HG03139 (cell line): ENCODE data around the gene HOXA10.

Source experiments
- ATAC-seq: cut with Tn5 transposase; IDR thresholded peaks from one replicate; pipeline ENCODE4 v1.9.1; 2021; ENCODE audit not compliant: unreplicated experiment

The HOXA10 gene

DNA sequence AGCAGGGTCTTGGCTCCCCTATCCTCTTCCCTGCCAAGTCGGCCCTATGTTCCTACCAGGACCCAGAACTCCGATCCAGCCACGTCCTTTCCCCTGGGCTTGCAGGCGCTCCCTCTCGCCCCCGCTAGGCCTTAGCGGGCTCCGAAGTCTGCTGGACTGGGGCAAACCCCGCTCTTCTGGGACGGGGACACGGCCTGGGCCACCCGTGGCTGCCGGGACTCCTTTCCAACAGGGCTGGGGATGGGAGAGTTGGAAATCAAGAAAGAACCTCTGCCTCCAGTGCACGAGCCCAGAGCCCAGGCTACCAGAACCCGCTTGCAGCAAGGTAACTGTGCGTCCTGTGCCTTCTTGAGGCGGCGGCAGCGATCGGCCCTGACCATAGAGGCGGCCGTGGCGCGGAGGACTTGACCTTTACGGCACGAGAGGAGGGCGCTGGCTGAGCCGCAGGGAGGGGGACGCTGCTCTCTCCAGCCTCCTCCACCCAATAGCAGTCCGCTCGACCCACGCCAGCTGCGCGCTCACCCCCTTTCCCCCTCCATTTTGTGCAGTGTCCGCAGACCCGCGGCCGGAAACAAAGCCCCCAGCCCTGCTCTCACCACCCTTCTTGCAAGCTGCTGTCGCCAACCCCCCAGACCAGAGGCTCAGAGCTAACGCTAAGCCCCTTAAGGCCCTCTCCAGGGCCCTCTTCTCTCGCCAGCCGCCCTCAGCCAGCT lies 17.9 kb upstream of the HOXA10 start:
- no peak for ATAC-seq

GRCh38 chr7:27191161-27191731 lies 17.1 kb upstream of the HOXA10 start:
- ATAC-seq: no peak

- no peak for ATAC-seq
Measured at GRCh38 chr7:27189997-27190748, 16.1 kb upstream of the HOXA10 start.

- no peak for ATAC-seq
Measured at GRCh38 chr7:27189295-27189996, 15.3 kb upstream of the HOXA10 start.

DNA sequence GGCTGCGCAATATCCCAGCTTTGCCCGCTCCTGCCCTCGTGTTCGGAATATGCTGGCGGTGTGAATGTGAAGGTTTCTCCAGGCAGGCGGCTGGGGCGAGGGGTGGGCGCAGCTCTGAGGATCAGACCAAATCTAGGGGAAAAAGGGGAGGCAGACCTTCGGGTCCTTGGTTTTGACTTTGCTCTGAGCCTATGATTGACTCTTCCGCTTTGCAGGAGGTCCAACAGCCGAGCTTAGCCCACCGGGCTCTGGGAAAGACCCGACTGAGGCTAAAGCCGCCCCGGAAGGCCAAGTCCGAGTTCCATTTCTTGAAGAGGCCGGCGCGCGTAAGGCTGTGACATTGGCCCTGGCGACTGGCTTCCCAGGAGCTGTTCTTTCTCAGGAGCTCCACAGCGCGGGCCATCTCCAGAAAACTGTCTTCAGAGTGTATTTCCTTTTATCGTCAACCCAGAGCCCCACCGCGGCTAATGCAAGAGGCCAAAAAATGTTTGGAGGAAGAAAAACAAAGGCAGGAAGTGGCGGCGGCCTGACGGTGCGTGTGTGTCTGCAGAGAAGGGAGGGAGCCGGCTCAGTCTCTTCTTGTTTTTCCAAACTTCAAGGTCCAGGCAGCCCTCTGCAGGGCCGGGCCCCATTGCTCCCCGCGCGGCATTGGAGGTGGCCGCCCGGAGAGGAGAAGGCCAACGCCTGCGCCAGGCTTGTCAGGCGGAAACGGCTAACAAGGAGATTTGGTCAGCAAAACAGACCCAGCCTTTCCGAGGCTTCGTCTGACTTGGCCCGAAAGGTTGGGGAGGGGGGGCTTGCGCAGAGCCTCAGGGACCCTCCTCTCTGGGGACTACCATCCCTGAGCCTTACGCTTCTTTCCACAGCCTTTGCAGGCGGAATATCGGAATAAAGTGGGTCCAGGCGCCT lies 14.5 kb upstream of the HOXA10 start:
- ATAC-seq: no peak

GRCh38 chr7:27187475-27188385 lies 13.6 kb upstream of the HOXA10 start:
- ATAC-seq: no peak

GRCh38 chr7:27186668-27187474 lies 12.8 kb upstream of the HOXA10 start:
- no peak for ATAC-seq

DNA sequence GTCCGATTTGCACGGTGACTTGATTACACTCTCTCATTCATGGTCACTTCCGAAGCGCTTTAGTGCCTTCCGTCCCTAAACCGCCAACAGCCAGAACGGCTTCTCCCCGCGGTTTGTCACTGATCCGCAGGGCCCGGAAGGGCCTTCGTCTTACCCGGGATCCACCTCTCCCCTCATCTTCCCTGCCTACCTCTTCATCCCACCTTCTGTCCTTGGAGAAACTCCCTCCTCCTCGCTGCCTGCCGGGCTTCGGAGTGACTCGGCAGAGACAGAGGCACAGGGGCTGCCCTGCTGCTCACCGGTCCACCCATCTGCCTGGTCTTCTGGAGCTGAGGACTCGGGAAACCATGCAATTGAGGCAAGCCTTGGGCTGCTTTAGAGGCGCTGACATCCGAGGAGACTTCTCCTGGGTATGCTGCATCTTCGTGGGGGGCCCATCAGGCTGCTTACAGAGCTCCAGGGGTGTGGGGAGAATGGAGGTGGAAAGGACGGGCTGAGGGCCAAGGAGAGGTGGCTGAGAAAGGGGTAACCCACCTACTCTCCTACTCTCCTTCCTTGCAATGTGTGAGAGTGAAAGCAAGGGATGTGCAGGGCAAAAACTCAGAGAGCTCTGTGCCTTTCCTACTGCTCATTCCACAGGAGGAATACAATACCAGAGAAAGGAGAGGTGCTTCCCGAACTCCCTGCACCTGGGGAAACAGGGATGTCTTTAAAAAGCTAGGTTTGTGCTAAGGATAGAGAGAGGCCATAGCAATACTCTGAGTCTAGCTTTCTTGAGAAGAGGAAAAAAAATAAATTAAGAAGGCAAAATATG lies 11.9 kb upstream of the HOXA10 start:
- no peak for ATAC-seq

DNA sequence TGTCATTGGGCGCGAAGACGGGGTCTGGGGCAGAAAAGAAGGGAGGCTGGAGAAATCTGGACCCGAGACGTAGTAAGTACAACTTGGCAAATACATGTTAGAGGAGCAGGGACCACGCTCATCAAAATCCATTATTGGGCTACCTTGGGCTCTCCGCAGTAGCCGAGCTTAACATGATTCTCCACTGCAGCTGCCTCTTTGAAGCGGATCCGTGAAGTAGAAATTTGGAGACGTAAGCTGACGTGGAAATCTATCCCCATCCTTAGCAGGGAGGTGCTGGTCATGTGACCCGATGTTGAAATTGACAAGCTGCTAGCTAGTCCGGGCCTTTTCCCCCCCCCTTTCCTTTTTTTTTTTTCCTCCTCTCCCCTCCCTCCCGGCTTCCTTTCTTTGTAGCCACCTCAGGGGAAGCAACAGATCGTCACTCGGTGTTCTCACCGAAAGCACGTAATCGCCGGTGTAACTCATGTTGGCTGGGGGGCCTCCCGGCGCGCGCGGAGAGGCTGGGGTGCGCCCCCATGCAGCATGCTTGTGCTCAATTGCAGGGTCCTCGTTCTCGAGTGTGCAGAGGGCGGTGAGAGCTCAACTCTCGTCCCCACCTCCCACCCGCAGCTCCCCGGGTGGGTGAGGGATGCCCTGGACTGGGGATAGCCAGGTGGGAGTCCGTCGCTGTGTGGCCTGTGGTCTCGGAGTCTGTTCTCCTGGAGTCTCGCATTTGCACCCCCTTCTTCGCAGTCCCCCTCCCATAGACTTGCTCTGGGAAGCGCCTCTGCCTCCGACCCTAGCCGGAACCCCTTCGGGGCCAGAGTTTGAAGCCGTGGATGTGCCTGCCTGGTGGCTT lies 11.1 kb upstream of the HOXA10 start, which contains the start of gene HOXA11:
HOXA11 (minus strand) TSS at position 220 of the 841 bp plus-strand sequence; CDS start at position 132, 88 bp downstream.
- no peak for ATAC-seq

GRCh38 chr7:27184337-27185012 lies 10.4 kb upstream of the HOXA10 start:
- no peak for ATAC-seq

DNA sequence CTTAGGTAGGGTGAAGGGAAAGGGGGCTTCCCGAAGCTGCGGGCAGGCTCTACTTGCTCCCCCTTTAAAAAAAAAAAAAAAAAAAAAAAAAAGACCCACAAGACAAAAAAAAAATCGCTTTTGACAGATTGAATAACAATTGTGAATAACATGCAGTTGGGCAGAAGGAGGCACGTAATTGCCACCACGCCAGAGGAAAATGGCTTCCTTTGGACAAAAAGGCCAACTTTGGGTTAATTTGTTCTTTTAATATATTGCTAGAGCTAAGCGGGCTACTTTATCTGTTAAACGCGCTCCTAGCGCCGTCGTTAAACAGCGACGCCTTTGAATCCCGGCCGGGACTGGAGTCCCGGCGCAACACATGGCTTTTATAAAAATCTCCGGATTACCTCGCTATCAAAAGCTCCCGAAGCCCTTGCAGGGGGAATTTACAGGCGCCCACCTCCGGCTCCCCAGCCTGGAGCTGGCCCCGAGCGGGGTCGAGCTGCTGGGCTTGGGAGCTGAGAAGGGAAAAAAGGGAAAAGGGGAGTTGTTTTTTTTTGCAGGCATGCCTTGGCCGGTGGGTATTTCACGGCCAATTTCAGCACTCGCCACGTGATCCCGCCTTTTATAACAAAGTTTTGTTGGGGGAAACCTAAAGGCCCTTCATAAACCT lies 9.7 kb upstream of the HOXA10 start:
- ATAC-seq: no peak

DNA sequence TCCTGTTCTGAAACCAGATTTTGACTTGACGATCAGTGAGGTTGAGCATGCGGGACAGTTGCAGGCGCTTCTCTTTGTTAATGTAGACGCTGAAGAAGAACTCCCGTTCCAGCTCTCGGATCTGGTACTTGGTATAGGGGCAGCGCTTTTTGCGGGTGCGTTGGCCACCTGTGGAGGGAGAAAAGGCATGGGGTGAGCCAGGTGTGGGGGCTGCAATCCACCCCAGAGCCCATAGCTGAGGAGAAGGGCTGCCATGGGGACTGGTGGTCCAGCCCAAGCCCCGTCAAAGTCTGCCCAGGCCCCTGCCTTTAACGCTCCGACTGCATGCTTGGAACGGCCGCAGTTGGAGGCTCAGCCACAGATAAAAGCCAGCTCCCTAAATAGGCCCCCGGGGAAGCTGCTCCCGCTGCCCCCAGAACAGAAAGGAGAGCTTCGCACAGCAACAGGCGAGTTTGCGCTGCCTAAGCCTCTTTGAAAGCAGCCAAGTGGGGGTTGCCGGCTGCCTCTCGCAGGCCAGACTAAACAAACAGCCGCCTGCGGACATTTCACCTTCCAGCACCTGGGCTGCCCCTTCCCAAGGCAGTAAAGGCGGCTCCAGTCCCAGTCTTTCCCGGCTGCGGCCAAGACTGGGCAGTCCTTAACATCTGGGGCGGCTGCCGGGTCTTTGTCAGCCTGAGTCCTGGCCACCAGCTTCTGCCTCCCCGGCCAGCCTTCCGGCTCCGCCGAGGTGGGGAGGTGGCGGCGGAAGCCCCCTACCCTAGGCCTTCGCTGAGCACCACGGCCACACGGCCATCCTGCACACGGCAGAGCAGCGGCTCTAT lies 9.0 kb upstream of the HOXA10 start:
- no peak for ATAC-seq

DNA sequence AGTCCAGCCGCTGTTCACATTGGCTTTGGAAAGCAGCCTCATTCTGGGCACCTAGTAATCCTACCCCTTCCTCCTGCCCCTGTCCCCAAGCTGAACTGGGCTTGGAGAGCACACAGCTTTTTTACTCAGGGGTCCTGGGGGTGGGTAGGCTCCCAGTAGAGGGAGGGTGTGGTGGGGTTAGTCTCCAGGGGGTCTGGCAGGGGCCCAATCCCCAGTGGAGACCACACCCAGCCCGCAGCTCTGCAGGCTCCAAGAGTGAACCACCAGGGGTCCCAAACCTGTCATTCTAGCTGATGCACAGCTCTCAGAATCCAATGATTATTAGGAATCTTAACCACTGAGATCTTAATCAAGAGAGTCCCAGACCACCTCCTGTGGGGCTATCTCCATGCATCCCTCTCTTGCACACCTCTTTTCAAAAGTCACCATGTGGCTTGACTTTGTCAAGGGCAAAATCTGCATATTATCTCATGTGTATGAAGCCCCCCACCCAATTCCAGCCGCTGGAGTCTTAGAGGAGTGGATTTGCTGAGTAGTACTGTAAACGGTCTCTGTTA lies 8.2 kb upstream of the HOXA10 start:
- no peak for ATAC-seq

GRCh38 chr7:27181795-27182275 lies 7.7 kb upstream of the HOXA10 start:
- ATAC-seq: no peak
